GM21423 (cell line): Measurements from ENCODE around the gene CACNA2D4.

Experiments used
- ATAC-seq: cut with Tn5 transposase; IDR thresholded peaks from one replicate; pipeline ENCODE4 v1.9.1; 2021; ENCODE audit warnings: mild to moderate bottlenecking, moderate library complexity; ENCODE audit not compliant: unreplicated experiment

CACNA2D4 gene

GRCh38 chr12:1806301-1807086 is 112.0 kb downstream of the CACNA2D4 start:
- no peak for ATAC-seq

GRCh38 chr12:1805441-1806081 is 112.9 kb downstream of the CACNA2D4 start:
- ATAC-seq = no peak

- ATAC-seq = peak; percentile 79
Measured at GRCh38 chr12:1804545-1805332, 113.7 kb downstream of the CACNA2D4 start.

- ATAC-seq = no peak
Measured at GRCh38 chr12:1803736-1804135, 114.7 kb downstream of the CACNA2D4 start.

- ATAC-seq = no peak
Measured at GRCh38 chr12:1801303-1801975, 117.0 kb downstream of the CACNA2D4 start.

GRCh38 chr12:1800401-1801302 is 117.8 kb downstream of the CACNA2D4 start:
- ATAC-seq = no peak

GRCh38 chr12:1799882-1800400 is 118.5 kb downstream of the CACNA2D4 start:
- no peak for ATAC-seq

- no peak for ATAC-seq
Measured at GRCh38 chr12:1799051-1799881, 119.2 kb downstream of the CACNA2D4 start.

- ATAC-seq = no peak
Measured at GRCh38 chr12:1798641-1799020, 119.8 kb downstream of the CACNA2D4 start.

GRCh38 chr12:1797991-1798640 is 120.3 kb downstream of the CACNA2D4 start:
- no peak for ATAC-seq

- ATAC-seq = no peak
Measured at GRCh38 chr12:1797011-1797901, 121.2 kb downstream of the CACNA2D4 start.

GRCh38 chr12:1796515-1797010 is 121.9 kb downstream of the CACNA2D4 start:
- ATAC-seq = peak; percentile 7

- ATAC-seq = peak; percentile 79
Measured at GRCh38 chr12:1795785-1796514, 122.5 kb downstream of the CACNA2D4 start.

GRCh38 chr12:1795221-1795784 is 123.1 kb downstream of the CACNA2D4 start:
- ATAC-seq = no peak

GRCh38 chr12:1794440-1795090 is 123.9 kb downstream of the CACNA2D4 start:
- no peak for ATAC-seq
